Epithelial cell of prostate (primary cell): ENCODE results near the gene C16orf46.
"Not testable (repeated sequence)": the region's sequence is repeated elsewhere in the genome, so short reads cannot be mapped to it uniquely, and the experiment has no call there.

Experiments
- DNase-seq: peaks from one replicate; pipeline ENCODE4 v3.0.0-alpha.2; 2011; ENCODE audit warnings: low read depth, low spot score
- H3K27ac ChIP-seq: fragments of 450-650 bp; 2 replicates; pipeline ENCODE4 v1.5.1; 2017; ENCODE audit warnings: mild to moderate bottlenecking

C16orf46 gene

DNA sequence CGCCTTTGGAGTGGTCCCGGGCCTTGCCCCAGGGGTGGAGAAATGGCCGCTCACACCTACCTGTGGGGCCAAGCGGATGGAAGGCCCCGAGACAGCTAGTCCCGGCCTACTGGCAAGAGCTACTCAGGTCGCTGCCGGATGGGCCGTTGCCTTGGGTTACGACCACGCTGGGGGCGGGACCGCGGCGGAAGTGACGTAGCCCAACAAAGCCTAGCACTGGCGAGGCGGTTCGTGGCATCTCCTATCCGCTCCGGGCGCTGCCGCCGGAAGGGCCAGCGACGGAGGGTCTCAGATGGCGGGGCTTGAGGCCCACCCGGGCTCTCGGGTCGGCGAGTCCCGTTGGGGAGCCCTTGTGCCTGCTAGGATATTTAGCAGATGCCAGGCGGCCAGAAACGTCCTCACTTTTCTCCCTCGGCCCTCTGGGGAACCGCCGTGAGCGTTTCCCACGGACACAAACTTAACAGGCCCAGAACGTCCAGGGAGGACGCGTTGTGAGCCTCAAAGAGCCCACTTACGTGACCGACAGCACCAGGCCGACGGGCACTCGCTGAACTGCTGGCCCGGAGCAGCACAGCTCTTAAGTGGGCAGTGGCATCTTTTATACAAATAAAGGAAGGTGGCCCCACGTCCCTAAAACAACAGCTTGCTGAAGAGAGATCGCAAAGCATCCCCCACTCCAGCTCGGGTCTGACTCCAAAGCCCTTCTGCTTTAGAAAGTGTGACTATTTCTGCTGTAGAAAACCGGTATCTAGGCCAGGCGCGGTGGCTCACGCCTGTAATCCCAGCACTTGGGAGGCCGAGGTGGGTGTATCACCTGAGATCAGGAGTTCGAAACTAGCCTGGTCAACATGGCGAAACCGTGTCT, at the start of gene C16orf46:
C16orf46 (minus strand) TSS at position 163 of the 865 bp plus-strand sequence. CDS start 13,283 bp downstream, outside the sequence.
- peak within 1 kb of the TSS; percentile 86 for H3K27ac ChIP-seq
- DNase-seq: peak; percentile 68

DNA sequence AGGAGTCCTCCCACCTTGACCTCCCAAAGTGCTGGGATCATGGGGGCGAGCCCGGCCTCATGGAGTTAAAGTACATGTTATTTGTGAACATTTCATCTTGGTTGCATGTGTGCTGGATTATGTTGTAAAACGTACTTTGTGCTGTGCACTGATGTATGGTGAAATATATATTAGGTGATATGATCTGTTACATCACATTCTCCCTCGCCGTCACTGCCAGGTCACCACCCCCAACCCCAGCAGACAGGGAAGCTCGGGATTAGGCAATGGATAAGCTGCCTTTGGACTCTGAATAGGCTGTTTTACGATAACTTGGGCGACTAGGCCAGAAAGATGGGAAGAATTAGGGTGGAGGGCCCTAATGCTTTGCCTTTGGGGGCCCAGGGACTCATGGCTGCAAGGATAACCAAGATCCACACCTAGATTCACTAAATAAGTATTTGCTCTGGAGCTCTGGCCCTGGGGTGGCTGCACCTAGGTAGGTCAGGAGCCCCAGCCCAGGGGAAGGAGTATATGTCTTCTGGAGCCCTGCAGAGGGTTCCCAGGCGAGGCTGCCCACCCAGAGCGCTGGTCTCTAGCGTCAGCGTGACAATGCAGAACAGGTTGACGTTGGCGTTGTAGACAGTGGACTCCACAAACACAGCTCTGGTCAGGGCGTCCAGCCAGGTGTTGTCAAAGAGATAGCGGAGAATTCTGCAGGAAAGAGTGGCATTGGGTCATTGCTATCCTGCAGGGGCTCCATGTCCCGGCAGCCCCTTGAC, 46.2 kb upstream of the C16orf46 start:
- no peak overlapping the region for H3K27ac ChIP-seq
- DNase-seq: no peak

- DNase-seq: no peak
- no peak overlapping the region for H3K27ac ChIP-seq
Measured at GRCh38 chr16:81121474-81121990, 44.5 kb upstream of the C16orf46 start.

GRCh38 chr16:81117436-81117835, 40.4 kb upstream of the C16orf46 start:
- no peak for DNase-seq

DNA sequence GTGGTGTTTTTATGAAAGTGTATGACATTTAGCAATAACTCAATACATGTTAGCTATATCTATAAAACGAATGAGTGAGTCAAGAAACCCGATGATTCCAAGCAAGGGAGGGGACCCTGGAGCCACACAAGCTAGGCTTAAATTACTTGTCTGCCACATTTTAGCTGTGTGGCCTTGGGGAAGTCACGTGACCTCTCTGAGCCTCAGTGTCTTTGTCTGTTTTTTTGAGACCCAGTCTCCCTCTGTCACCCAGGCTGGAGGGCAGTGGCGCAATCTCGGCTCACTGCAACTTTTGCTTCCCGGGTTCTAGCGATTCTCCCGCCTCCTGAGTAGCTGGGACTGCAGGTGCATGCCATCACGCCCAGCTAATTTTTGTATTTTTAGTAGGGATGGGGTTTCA, 39.2 kb upstream of the C16orf46 start:
- DNase-seq: no peak
- no peak overlapping the region for H3K27ac ChIP-seq

More at GRCh38 chr16:81117436-81117835, 40.4 kb upstream of the C16orf46 start:
- no peak overlapping the region for H3K27ac ChIP-seq

DNA sequence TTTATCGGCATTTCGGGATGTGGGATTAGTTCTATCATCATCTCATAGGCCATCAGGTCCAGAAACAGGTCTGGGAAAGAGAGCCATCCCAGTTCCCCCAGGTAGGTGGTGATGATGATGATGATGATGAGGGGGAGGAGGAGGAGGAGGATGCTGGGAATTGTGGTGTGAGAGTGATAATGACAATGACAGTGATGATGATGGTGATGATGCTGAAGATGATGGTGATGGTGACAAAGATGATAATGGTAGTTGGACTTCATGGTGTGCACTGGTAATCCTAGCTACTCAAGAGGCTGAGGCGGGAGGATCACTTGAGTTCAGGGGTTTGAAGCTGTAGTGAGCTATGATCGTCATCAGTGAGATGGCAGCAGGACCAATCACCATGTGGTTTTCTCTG, 35.4 kb upstream of the C16orf46 start:
- no peak for DNase-seq
- no peak overlapping the region for H3K27ac ChIP-seq

GRCh38 chr16:81109274-81109673, 32.2 kb upstream of the C16orf46 start:
- DNase-seq, H3K27ac ChIP-seq: not testable (repeated sequence)

- DNase-seq: no peak
- no peak overlapping the region for H3K27ac ChIP-seq
Measured at GRCh38 chr16:81107511-81107910, 30.5 kb upstream of the C16orf46 start.

DNA sequence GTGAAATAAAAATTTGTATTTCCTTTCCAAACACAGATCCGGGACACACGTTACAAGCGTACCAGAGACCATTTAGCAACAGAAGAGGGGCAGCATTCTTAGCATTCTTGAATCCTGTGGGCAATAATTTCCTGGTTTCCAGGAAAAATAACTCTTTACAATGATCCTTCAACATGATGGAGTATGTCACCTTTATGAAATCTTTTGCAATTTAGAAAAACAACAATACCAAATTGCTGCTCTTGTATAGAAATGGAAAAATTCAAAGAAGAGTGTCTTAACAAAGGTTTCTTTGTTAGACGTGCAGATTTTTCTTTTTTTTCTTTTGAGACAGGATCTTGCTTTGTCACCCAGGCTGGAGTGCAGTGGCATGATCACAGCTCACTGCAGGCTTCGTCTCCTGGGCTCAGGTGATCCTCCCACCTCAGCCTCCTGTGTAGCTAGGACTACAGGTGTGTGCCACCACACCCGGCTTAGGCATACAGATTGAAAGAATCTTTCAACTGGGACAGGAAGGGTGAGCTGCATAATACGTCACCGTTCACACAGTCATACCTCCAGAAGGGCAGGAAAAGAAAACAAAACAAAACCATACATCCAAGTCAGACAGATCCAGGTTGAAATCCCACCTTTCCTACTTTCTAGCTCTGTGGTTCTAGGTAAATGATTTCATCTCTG, 29.9 kb upstream of the C16orf46 start:
- DNase-seq: no peak
- H3K27ac ChIP-seq: no peak overlapping the region

GRCh38 chr16:81105946-81106345, 28.9 kb upstream of the C16orf46 start:
- H3K27ac ChIP-seq: no peak overlapping the region
- no peak for DNase-seq

DNA sequence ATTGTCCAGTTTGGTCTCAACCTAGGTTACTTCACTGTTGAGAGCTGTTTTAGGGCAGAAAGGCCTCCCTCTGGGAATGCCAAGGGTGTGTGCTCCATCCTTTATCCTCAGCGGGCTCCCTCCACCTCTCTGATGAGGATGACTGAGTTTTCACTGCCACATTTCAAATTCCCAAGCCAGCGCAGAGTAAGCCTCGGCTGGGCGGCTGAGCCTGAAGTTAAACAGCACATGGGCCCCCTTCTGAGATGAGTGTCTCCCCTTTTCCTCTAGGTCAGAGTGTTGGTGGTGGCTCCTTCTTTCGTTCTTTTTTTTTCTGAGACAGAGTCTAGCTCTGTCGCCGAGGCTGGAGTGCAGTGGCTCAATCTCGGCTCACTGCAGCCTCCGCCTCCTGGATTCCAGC, 24.7 kb upstream of the C16orf46 start:
- H3K27ac ChIP-seq: no peak overlapping the region
- no peak for DNase-seq

- no peak overlapping the region for H3K27ac ChIP-seq
- DNase-seq: no peak
Measured at GRCh38 chr16:81099958-81100357, 22.9 kb upstream of the C16orf46 start.

DNA sequence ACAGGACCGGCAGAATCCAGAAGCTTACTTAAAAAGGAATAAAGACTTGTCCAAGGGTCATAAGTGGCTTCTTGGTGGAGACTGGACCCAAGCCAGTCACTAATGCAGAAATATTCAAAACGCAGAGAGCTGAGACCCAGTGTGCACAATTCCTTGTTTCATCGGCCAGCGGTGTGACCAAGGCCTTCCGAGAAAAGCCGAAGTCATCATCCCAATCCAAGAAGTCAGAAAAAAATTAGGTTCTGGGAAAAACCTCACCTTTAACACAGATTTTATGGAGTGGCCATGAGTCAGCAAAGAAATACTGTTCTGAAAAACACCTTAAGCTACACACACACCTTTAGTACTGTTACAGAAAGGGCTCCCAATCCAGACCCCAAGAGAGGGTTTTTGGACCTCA, 20.2 kb upstream of the C16orf46 start:
- DNase-seq: no peak
- H3K27ac ChIP-seq: peak overlapping the region; percentile 57

DNA sequence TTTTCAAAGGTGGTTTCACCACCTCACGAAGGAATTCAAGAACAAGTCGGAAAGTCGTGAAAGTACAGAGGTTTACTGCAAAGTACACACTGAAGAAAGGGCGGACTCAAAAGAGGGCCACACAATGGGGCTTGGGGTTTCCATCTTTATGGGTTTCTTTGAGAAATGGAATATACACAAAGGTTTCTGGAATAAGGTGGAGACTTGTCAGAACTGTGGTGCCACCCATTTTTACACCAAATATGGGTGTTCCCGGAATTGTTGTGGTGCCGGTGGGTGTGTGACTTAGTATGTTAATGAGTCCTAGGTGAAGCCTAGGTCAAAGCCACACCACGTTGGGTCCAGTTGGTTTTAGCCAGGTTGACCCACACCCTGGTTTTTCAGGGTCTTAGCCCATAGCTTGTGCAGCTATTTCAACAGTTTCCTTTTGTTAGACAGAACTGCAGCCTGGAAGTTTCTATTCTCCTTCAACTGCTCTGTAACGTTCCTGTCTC, 19.7 kb upstream of the C16orf46 start:
- no peak for DNase-seq
- H3K27ac ChIP-seq: peak overlapping the region; percentile 57

GRCh38 chr16:81095953-81096714, 19.1 kb upstream of the C16orf46 start, which contains the start of gene GCSH:
GCSH (minus strand) TSS chr16:81096395; CDS start chr16:81096278, 117 bp downstream.
- H3K27ac ChIP-seq: peak within 1 kb of the TSS; percentile 57
- peak; percentile 96 for DNase-seq

DNA sequence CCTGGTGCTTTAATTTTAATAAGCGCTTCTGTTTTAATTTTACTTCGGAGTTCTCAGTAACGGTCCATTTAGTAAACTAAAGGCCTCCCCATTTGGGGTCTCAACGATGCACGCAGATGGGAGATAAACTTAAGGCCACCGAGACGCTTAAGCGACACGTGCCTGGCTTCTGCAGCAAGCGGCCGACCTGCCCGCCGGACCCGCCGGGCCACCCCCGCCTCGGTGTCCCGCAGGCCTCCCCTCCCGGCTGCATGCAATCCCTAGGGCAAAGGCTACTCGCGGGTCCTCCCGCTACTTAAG, 18.6 kb upstream of the C16orf46 start:
- H3K27ac ChIP-seq: peak overlapping the region; percentile 57
- no peak for DNase-seq

DNA sequence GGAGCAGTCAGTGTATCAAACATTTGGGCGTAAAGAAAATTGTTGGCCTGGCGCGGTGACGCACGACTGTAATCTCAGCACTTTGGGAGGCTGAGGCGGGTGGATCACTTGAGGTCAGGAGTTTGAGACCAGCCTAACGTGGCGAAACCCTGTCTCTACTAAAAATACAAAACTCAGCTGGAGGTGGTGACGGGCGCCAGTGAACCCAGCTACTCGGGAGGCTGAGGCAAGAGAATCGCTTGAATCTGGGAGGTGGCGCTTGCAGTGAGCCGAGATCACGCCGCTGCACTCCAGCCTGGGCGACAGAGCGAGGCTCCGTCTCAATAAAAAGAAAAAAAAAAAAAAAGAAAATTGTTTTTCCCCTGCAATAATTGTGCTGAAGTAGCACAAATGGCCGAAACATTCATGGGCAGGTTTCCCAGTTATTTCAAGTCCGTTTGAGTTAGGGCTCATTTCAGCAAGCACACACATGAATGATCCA, 17.8 kb upstream of the C16orf46 start:
- DNase-seq: no peak

DNA sequence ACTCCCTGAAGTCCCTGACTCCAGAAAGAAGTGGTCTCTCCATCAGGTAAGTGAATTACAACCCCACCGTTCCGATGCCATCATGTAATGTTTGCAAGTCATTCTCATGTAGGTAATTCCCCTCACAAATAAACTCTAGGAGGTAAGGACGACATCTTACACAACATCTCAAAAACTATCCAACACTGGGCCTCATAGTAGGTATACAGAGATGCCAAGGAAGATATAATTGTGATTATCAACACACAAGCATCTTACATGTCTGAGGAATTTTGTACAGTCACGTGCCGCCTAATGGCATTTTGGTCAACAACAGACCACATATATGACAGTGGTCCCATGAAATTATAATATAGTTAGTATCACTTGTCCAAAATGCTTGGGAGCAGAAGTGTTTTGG, 11.8 kb upstream of the C16orf46 start:
- no peak for DNase-seq
- H3K27ac ChIP-seq: no peak overlapping the region

More for the DNA sequence above, 17.8 kb upstream of the C16orf46 start:
- H3K27ac ChIP-seq: no peak overlapping the region

DNA sequence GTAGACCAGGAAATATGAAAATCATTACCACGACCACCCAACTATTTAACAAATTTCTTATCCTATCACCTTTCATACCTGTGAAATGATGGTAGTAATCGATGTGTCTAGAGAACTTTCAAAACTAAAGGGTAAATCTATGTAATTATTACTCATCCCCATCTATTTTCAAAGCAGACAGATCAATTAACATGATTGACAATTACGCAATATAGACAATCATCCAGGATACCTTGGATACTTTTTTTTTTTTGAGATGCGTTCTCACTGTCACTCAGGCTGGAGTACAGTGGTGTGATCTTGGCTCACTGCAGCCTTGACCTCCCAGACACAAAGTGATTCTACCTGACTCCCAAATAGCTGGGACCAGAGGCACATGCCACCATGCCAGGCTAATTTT, 4.0 kb upstream of the C16orf46 start:
- DNase-seq: no peak
- no peak overlapping the region for H3K27ac ChIP-seq

DNA sequence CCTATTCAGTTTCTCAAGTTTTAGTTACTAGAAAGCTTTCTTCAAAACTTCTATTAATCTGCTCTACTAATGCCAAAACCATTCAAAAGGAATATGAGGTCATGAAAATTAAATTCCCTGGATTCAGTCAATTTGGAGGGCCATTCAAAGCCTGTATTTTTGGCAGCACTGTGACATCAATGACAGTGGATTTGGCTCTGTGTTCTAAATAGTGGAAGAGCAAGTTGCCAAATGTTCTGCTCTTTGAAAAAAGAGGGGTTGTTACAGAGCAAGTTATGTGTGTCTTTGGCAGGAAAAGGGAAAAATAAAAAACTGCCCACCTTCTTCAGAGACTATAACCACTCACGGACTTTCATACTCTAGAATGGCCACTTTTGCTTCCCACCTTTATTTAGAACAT, 3.2 kb upstream of the C16orf46 start:
- no peak overlapping the region for H3K27ac ChIP-seq
- no peak for DNase-seq
